Suprapubic skin (tissue), 4 donors: ENCODE data around the gene TCF12. TPM values are rescaled to one million over a fixed set of nuclear protein-coding genes. Genes with fewer than 3 reads are reported as not detected.
A peak's percentile ranks its signal among the peaks of the same experiment; 100 is the strongest.

ENCODE experiments used
- DNase-seq, 2 donors: peaks; one replicate each; pipeline ENCODE4 v3.0.0-alpha.2; 2019; ENCODE audit warnings: low spot score in 2 of 2
- H3K27ac ChIP-seq: fragments of 200-600 bp; sonication (generic); one replicate; pipeline ENCODE4 v1.5.1; 2019
- H3K27me3 ChIP-seq: fragments of 200-600 bp; sonication (generic); one replicate; pipeline ENCODE4 v1.5.1; 2019
- H3K36me3 ChIP-seq: fragments of 200-600 bp; sonication (generic); one replicate; pipeline ENCODE4 v1.5.1; 2019
- H3K4me1 ChIP-seq: fragments of 200-600 bp; sonication (generic); one replicate; pipeline ENCODE4 v1.5.1; 2019
- H3K4me3 ChIP-seq: fragments of 200-600 bp; sonication (generic); one replicate; pipeline ENCODE4 v1.5.1; 2019; ENCODE audit warnings: mild to moderate bottlenecking
- H3K9me3 ChIP-seq: fragments of 200-600 bp; sonication (generic); one replicate; pipeline ENCODE4 v1.5.1; 2019
- EP300 ChIP-seq: sonication (generic); formaldehyde crosslinking; IDR thresholded peaks from one replicate; pipeline ENCODE4 v1.6.1; 2017; ENCODE audit warnings: antibody characterized with exemption
- POLR2A ChIP-seq, 2 donors: fragments of 450-650 bp; IDR thresholded peaks; one replicate each; pipeline ENCODE4 v1.6.1; 2017; ENCODE audit warnings: antibody characterized with exemption in 2 of 2, mild to moderate bottlenecking in 2 of 2, moderate library complexity in 2 of 2
- POLR2AphosphoS5 ChIP-seq, 3 donors: sonication (generic); formaldehyde crosslinking; IDR thresholded peaks; one replicate each; pipeline ENCODE4 v1.6.1; 2017; ENCODE audit warnings: antibody characterized with exemption in 3 of 3
- WGBS: methylation state at CpG from one replicate; pipeline ENCODE4 v1.1.5; 2018; 5-methylcytosine and 5-hydroxymethylcytosine counted together
- total RNA-seq, 4 donors: library from RNA; depleted of rRNA; stranded (reverse); fragments of >200 nt; gene quantifications; one replicate each; pipeline ENCODE4 v1.1.0, GENCODE V29; 2016
- TF ChIP-seq, protein P1 (sequence below), 2 donors: fragments of 200-600 bp in 1 of 2; fragments of 450-650 bp in 1 of 2; sonication (generic) in 1 of 2; IDR thresholded peaks; one replicate each; pipeline ENCODE4 v1.5.1; 2016 to 2019; ENCODE audit warnings: antibody characterized with exemption in 2 of 2, mild to moderate bottlenecking in 1 of 2, moderate library complexity in 1 of 2

The TCF12 gene
- total RNA-seq, 4 donors from 2014 or later = 91.3 to 118 (median 105) TPM

DNA sequence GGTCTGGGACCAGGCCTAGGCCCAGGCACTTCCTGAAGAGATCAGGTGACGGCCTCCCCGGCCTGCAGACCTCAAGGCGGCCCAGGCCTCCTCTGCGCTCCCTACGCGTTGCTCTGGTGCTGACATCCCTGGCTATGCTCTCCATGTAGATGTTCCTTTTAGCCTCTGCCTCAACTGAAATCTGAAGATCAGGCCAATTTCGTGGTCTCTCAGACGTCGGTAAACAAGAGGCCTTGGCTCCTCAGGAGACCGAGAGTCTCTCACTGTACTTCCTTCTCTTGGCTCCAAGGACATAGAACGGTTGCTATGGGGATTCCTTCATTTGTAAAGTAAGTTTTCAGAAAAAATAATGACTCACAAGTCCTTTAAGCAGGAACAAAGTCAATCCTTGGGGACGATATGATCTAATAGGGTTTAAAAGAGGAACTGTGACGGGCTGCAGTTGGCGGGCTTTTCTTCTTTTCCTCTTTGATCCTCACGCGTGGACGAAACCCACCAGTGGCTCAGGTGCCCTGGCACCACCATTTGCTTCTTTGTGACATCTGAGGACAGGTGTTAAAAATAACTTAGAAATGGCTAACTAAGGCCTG, 402.3 kb downstream of the TCF12 start:
- no peaks in the 10 kb centered on the region for H3K36me3 ChIP-seq
- WGBS = 68% methylated on average over 17 of the region's 17 CpGs
- H3K4me3 ChIP-seq = no peak overlapping the region
- DNase-seq = no peak
- peak overlapping the region; percentile 57 for H3K27ac ChIP-seq
- TF ChIP-seq POLR2AphosphoS5 (IDR thresholded peaks at IDR 0.05) (peak in 1 of 3 donors; percentile 16), EP300 (no peak)
- H3K4me1 ChIP-seq = peaks cover 14% of the 10 kb centered on the region
- H3K27me3 ChIP-seq = no peaks in the 10 kb centered on the region
- H3K9me3 ChIP-seq = no peaks in the 10 kb centered on the region

DNA sequence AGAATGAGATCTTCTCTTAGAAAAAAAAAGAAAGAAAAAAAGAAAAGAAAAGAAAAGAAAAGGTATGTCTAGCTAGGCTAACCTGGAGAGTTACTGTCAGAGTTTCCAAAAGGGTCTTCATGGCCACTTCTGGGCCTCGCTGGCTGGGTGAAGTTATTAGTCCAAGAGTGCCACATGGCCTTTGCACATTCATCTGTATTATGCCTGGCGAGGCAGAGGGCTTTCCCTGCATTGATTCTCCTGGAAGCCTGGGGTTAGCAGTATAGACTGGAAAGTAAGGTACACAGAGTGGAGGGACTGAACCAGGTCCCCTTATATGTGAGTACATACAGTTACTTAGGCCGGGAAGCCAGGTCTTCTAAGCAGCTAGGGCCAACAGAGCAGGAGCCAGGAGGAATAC, 403.0 kb downstream of the TCF12 start:
- Histone ChIP-seq H3K36me3 (no peaks in the 10 kb centered on the region), H3K27me3 (no peaks in the 10 kb centered on the region), H3K4me1 (peaks cover 14% of the 10 kb centered on the region), H3K4me3 (no peak overlapping the region), H3K9me3 (no peaks in the 10 kb centered on the region), H3K27ac (no peak overlapping the region)
- WGBS = 94% methylated on average over 3 of the region's 3 CpGs
- no peak for TF ChIP-seq EP300
- TF ChIP-seq POLR2A (IDR thresholded peaks at IDR 0.05) = no peak
- no peak for TF ChIP-seq POLR2AphosphoS5 (IDR thresholded peaks at IDR 0.05)
- TF ChIP-seq, protein P1, sequence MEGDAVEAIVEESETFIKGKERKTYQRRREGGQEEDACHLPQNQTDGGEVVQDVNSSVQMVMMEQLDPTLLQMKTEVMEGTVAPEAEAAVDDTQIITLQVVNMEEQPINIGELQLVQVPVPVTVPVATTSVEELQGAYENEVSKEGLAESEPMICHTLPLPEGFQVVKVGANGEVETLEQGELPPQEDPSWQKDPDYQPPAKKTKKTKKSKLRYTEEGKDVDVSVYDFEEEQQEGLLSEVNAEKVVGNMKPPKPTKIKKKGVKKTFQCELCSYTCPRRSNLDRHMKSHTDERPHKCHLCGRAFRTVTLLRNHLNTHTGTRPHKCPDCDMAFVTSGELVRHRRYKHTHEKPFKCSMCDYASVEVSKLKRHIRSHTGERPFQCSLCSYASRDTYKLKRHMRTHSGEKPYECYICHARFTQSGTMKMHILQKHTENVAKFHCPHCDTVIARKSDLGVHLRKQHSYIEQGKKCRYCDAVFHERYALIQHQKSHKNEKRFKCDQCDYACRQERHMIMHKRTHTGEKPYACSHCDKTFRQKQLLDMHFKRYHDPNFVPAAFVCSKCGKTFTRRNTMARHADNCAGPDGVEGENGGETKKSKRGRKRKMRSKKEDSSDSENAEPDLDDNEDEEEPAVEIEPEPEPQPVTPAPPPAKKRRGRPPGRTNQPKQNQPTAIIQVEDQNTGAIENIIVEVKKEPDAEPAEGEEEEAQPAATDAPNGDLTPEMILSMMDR (IDR thresholded peaks at IDR 0.05) = no peak
- DNase-seq = no peak

DNA sequence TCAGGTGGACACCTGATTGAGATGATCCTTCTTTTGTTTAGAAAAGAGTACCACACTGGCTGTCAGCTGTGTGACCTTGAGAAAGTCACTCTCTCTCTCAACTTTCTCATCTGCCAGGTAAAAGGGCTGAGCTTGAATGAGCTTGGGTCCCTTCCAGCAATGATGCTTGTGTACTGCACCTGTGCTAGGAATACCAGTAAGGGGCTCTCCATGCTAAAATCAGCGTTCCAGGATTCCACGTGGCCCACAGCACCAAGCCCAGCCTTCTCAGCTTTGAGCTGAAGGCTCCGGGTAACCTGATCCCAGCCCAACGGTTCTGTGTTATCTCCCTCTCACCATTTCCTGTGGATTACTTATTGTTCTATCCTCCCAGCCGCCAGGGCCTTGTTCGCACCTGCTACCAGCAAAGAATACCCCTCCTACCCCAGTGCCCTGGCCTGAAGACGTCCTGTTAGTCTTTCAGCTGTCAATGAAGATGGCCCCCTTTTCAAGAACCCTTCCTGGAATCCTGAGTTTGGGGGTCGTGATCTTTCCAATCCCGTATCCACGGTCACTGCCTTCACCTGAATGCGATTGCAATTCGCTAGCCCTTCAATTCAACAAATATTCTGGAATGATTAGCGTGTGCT, 403.6 kb downstream of the TCF12 start:
- no peak for DNase-seq
- Histone ChIP-seq H3K27ac (no peak overlapping the region), H3K9me3 (no peaks in the 10 kb centered on the region), H3K27me3 (no peaks in the 10 kb centered on the region), H3K4me1 (peaks cover 14% of the 10 kb centered on the region), H3K4me3 (no peak overlapping the region), H3K36me3 (no peaks in the 10 kb centered on the region)
- WGBS = 80% methylated on average over 13 of the region's 13 CpGs
- TF ChIP-seq, protein P1 (IDR thresholded peaks at IDR 0.05) = no peak
- TF ChIP-seq POLR2AphosphoS5 (IDR thresholded peaks at IDR 0.05) (no peak), POLR2A (IDR thresholded peaks at IDR 0.05) (no peak), EP300 (no peak)

DNA sequence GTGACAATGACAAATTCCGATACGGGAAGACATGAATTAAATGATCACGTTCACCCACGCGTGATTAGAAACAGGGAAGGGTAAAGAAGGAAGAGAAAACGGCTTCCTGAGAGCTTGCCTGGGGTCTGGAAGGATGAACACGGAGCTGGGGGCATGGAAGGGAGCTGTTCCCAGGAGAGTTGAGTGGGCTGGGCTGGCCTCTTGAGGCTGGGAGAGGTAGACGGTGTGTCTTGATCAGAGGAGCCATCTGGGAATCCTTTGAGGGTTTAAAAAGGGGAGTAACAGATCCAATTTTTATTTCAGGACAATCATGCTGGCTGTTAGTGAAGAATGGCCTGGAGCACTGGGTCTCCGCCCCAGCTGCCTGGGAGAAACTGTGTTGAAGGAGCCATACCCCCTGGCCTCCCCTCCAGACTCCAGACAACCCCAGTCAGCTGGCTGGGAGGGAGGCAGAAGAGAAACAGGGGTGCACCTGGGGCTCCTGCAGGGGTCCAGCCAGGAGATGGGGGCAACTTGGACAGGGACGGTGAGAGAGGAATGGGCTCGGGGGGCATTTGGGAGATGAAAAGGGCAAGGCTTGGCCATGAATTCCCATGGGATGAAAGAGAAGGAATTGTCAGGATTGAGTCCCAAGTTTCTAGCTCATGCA, 404.3 kb downstream of the TCF12 start:
- Histone ChIP-seq H3K4me1 (peaks cover 14% of the 10 kb centered on the region), H3K27ac (no peak overlapping the region), H3K27me3 (no peaks in the 10 kb centered on the region), H3K4me3 (no peak overlapping the region), H3K9me3 (no peaks in the 10 kb centered on the region), H3K36me3 (no peaks in the 10 kb centered on the region)
- TF ChIP-seq, protein P1 (IDR thresholded peaks at IDR 0.05) = no peak
- TF ChIP-seq POLR2A (IDR thresholded peaks at IDR 0.05) = no peak
- TF ChIP-seq POLR2AphosphoS5 (IDR thresholded peaks at IDR 0.05) = no peak
- no peak for TF ChIP-seq EP300
- WGBS = 93% methylated on average over 11 of the region's 11 CpGs
- DNase-seq = no peak

DNA sequence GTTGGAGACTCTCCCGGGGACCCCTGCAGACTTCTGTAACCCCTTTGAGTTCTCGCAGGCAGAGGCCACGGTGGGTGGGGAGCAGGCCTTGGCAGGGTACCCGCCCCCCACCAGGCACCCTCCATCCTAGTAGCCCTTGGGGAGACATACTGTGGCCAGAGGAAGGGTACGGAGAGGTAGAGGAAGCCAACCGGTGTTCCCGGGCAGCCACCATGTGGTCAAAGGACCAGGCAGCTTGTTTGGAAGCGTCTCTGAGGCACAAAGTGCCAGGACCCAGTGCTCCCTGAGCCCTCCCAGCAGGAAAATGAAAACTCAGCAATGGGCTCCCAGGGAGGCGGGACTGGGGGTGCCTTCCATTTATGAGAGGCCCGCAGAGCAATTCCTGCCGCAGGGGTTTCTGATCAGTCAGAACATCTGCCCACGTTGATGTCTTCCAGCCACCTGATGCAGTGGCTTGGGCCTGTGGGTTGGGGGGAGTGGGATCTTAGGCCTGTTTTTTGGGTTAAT, 404.9 kb downstream of the TCF12 start:
- no peak overlapping the region for H3K4me3 ChIP-seq
- TF ChIP-seq POLR2AphosphoS5 (IDR thresholded peaks at IDR 0.05) (no peak), EP300 (no peak), POLR2A (IDR thresholded peaks at IDR 0.05) (no peak)
- TF ChIP-seq, protein P1 (IDR thresholded peaks at IDR 0.05) = no peak
- no peaks in the 10 kb centered on the region for H3K36me3 ChIP-seq
- no peaks in the 10 kb centered on the region for H3K9me3 ChIP-seq
- WGBS = 94% methylated on average over 8 of the region's 12 CpGs
- peaks cover 14% of the 10 kb centered on the region for H3K4me1 ChIP-seq
- DNase-seq = no peak
- no peak overlapping the region for H3K27ac ChIP-seq
- no peaks in the 10 kb centered on the region for H3K27me3 ChIP-seq
